ENCODE measurements around the gene DNAJB6. TPM values are rescaled to one million over a fixed set of nuclear protein-coding genes. Genes with fewer than 3 reads are reported as not detected.

Gene DNAJB6
- total RNA-seq, 1 experiment from 2014 or later: 82.5 TPM

- H3K4me1 ChIP-seq (ENCODE audit: control insufficient read depth in 1 of 2, insufficient read depth in 2 of 2, low read length in 2 of 2): 0 out of 4 replicates have a peak, but pooled peaks cover 0 to 3% of the 10 kb centered on the region in 2 experiments
- no peak overlapping the region for H3K4me3 ChIP-seq (replicated peaks in 1 of 2; ENCODE audit: low read depth in 1 of 2, low read length in 2 of 2)
- no peak overlapping the region for H3K9ac ChIP-seq (ENCODE audit: low read length)
- BruUV-seq (replicated peaks): no TSS peak
- H3K27ac ChIP-seq (ENCODE audit: low read depth, low read length): no peak overlapping the region
- H4K20me1 ChIP-seq (ENCODE audit: insufficient read depth): no peaks in the 10 kb centered on the region
- H2AFZ ChIP-seq (ENCODE audit: low read depth, low read length, poor library complexity, severe bottlenecking): no peak overlapping the region
- H3K27me3 ChIP-seq (ENCODE audit: insufficient read depth, low read length): 0 out of 2 replicates have a peak, but pooled peaks cover 6% of the 10 kb centered on the region
- no peaks in the 10 kb centered on the region for H3K9me2 ChIP-seq (ENCODE audit: insufficient read depth)
- RAD21 ChIA-PET (ENCODE audit: low non-redundant PET in 1 of 2, low total read pairs in 2 of 2, uncharacterized antibody in 2 of 2, unreplicated experiment in 2 of 2): no interaction called here
- ATAC-seq: no peak
- CTCF ChIA-PET: no interaction called here
- no peaks in the 10 kb centered on the region for H3K9me3 ChIP-seq (ENCODE audit: control insufficient read depth in 1 of 2, insufficient read depth in 1 of 2, low read depth in 1 of 2, low read length in 2 of 2)
- no peaks in the 10 kb centered on the region for H3K79me2 ChIP-seq (ENCODE audit: insufficient read depth, low read length)
- POLR2A ChIA-PET: no interaction called here
- H3K36me3 ChIP-seq (ENCODE audit: control insufficient read depth in 1 of 2, insufficient read depth in 2 of 2, low read length in 2 of 2): no peaks in the 10 kb centered on the region
- intact Hi-C loops (cut with micrococcal nuclease): no loop called here
- no peak for DNase-seq (ENCODE audit: low read depth, low spot score)
- TF ChIP-seq SRF (IDR thresholded peaks at IDR 0.05; ENCODE audit: low read depth) (no peak), EZH2phosphoT487 (IDR thresholded peaks at IDR 0.05; ENCODE audit: borderline replicate concordance) (no peak), CEBPB (IDR thresholded peaks at IDR 0.05; ENCODE audit: low read depth) (no peak), JUND (IDR thresholded peaks at IDR 0.05) (no peak), ELF1 (IDR thresholded peaks at IDR 0.05; ENCODE audit: borderline replicate concordance, low read depth) (no peak), REST (IDR thresholded peaks at IDR 0.05; ENCODE audit: low read depth) (no peak), CTCF (IDR thresholded peaks at IDR 0.05 in 2 of 3, conservative IDR thresholded peaks at IDR 0.05 in 1 of 3; ENCODE audit: borderline replicate concordance in 1 of 3, insufficient read depth in 1 of 3, low read depth in 2 of 3, low read length in 2 of 3) (no peak), POLR2AphosphoS5 (IDR thresholded peaks at IDR 0.05; ENCODE audit: low read depth, low read length) (no peak)
- H3K4me2 ChIP-seq (ENCODE audit: low read length): no peak overlapping the region
Measured at GRCh38 chr7:157462419-157462771, 125.6 kb downstream of the DNAJB6 start.
